Sigmoid colon (tissue), 7 donors: ENCODE measurements around the gene PEX5L. TPM values are rescaled to one million over a fixed set of nuclear protein-coding genes. Genes with fewer than 3 reads are reported as not detected.
"Not testable (repeated sequence)": the region's sequence is repeated elsewhere in the genome, so short reads cannot be mapped to it uniquely, and the experiment has no call there.

Source experiments
- DNase-seq: peaks from one replicate; pipeline ENCODE4 v3.0.0-alpha.2; 2019
- H3K27ac ChIP-seq, 4 donors: fragments of 200-600 bp; sonication (generic); one replicate each; pipeline ENCODE4 v1.5.1; 2016 to 2019; ENCODE audit warnings: mild to moderate bottlenecking in 1 of 4
- H3K27me3 ChIP-seq, 3 donors: fragments of 200-600 bp; sonication (generic); one replicate each; pipeline ENCODE4 v1.5.1; 2019; ENCODE audit warnings: mild to moderate bottlenecking in 1 of 3
- H3K36me3 ChIP-seq, 4 donors: fragments of 200-600 bp; sonication (generic); one replicate each; pipeline ENCODE4 v1.5.1; 2016 to 2019
- H3K4me1 ChIP-seq, 4 donors: fragments of 200-600 bp; sonication (generic); one replicate each; pipeline ENCODE4 v1.5.1; 2017 to 2019
- H3K4me3 ChIP-seq, 4 donors: fragments of 200-600 bp; sonication (generic); one replicate each; pipeline ENCODE4 v1.5.1; 2017 to 2019; ENCODE audit warnings: mild to moderate bottlenecking in 2 of 4, moderate library complexity in 1 of 4
- H3K9me3 ChIP-seq, 4 donors: fragments of 200-600 bp in 3 of 4; sonication (generic) in 3 of 4; one replicate each; pipeline versions ENCODE4 v1.5.1 to v1.6.1; 2013 to 2019
- CTCF ChIP-seq, 4 experiments: fragments of 450-650 bp in 3 of 4; fragments of 200-600 bp in 1 of 4; IDR thresholded peaks; one replicate each; pipeline ENCODE4 v1.5.1; 2016 to 2019; ENCODE audit warnings: antibody characterized with exemption in 4 of 4, mild to moderate bottlenecking in 3 of 4, moderate library complexity in 2 of 4
- EP300 ChIP-seq, 4 donors: sonication (generic); formaldehyde crosslinking; IDR thresholded peaks; one replicate each; pipeline ENCODE4 v1.6.1; 2017; ENCODE audit warnings: antibody characterized with exemption in 4 of 4
- POLR2A ChIP-seq, 2 donors: fragments of 450-650 bp; IDR thresholded peaks; one replicate each; pipeline ENCODE4 v1.6.1; 2016; ENCODE audit warnings: antibody characterized with exemption in 2 of 2, mild to moderate bottlenecking in 2 of 2, moderate library complexity in 2 of 2
- POLR2AphosphoS5 ChIP-seq, 4 donors: sonication (generic); formaldehyde crosslinking; IDR thresholded peaks; one replicate each; pipeline ENCODE4 v1.6.1; 2017; ENCODE audit warnings: antibody characterized with exemption in 4 of 4
- WGBS, 2 donors: extraction: QIAGEN DNeasy Blood & Tissue Kit; methylation state at CpG; one replicate each; pipeline ENCODE4 v1.1.7; 2013; 5-methylcytosine and 5-hydroxymethylcytosine counted together
- intact Hi-C: fragments of 100-400 bp; cut with DNase I; formaldehyde crosslinking; loops from one replicate; pipeline ENCODE4 v1.15.1; 2023
- polyA plus RNA-seq, 3 donors: library from polyadenylated mRNA; stranded (reverse); fragments of 200-250 nt; gene quantifications; one replicate each; pipeline ENCODE4 v1.2.3, GENCODE V29; 2013
- total RNA-seq, 4 donors: library from RNA; depleted of rRNA; stranded (reverse); fragments of >200 nt; gene quantifications; one replicate each; pipeline ENCODE4 v1.1.0, GENCODE V29; 2016
- donor health status: healthy with polysubstance abuse.
- donor health status: Bipolar disorder and iron deficiency.
- donor health status: healthy.

The PEX5L gene
- total and polyA plus RNA-seq, 7 donors: 0.12 to 2.4 (median 0.32) TPM; not detected in 3

- no peak for TF ChIP-seq CTCF (IDR thresholded peaks at IDR 0.05)
- no peak for TF ChIP-seq POLR2AphosphoS5 (IDR thresholded peaks at IDR 0.05)
- no peak for TF ChIP-seq POLR2A (IDR thresholded peaks at IDR 0.05)
- TF ChIP-seq EP300 (IDR thresholded peaks at IDR 0.05): no peak
- Histone ChIP-seq H3K36me3 (peaks cover 0 to 5% (median 0%) of the 10 kb centered on the region in 4 donors), H3K4me3 (no peak overlapping the region)
Observed at GRCh38 chr3:179794355-179794754, 242.4 kb downstream of the PEX5L start.

DNA sequence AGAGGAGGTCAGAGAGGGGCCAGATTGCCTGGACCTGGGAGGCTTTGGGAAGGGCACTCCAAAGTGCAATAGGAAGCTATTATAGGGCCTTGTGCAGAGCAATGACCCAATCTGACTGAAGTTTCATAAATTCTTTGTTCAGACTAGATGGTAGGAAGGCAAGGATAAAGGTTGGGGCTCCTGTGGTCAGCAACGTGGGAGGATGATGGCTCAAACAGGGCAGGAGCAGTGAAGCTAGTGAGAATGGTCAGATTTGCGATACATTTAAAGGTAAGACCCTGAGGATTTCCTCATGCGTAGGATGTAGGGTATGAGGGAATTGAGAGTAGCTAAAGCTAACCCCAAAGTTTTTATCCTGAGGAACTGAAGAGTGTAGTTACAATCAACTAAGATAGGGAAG lies 244.9 kb downstream of the PEX5L start:
- TF ChIP-seq POLR2AphosphoS5 (IDR thresholded peaks at IDR 0.05) (no peak), EP300 (IDR thresholded peaks at IDR 0.05) (no peak), CTCF (IDR thresholded peaks at IDR 0.05) (no peak), POLR2A (IDR thresholded peaks at IDR 0.05) (no peak)
- intact Hi-C loops: no loop called here

More at GRCh38 chr3:179794355-179794754, 242.4 kb downstream of the PEX5L start:
- H3K4me1 ChIP-seq: no peaks in the 10 kb centered on the region
- intact Hi-C loops: no loop called here
- WGBS, 2 donors: 71 to 78% methylated on average over 4 of the region's 4 CpGs
- H3K27me3 ChIP-seq: no peaks in the 10 kb centered on the region
- no peak for DNase-seq
- no peaks in the 10 kb centered on the region for H3K9me3 ChIP-seq
- H3K27ac ChIP-seq: no peak overlapping the region

DNA sequence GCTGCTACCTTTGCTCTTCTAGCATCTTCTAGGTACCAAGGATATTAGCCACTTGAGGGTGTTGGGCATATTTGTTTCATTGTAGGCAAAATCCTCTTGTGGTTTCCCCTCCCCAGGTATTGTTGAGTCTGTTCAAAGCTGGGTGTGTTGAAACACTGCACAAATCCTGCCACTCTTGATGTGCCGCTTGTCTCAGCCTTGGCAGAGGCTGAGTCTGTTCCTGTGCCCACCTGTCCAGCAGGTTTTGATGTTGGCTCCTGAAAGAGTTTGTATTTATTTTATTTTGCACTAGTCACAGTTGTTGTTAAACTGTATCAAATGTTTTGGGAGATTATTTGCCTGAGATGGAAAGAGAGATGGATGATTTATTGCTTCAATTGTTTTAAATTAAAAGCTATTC lies 247.7 kb downstream of the PEX5L start:
- Histone ChIP-seq H3K9me3 (no peaks in the 10 kb centered on the region), H3K4me3 (no peak overlapping the region), H3K4me1 (no peaks in the 10 kb centered on the region), H3K36me3 (peaks cover 0 to 25% (median 0%) of the 10 kb centered on the region in 4 donors), H3K27me3 (no peaks in the 10 kb centered on the region), H3K27ac (no peak overlapping the region)
- 89 to 98% methylated on average over 1 of the region's 1 CpG for WGBS, 2 donors
- intact Hi-C loops: no loop called here
- no peak for TF ChIP-seq CTCF (IDR thresholded peaks at IDR 0.05)
- TF ChIP-seq EP300 (IDR thresholded peaks at IDR 0.05): no peak
- TF ChIP-seq POLR2AphosphoS5 (IDR thresholded peaks at IDR 0.05): no peak
- TF ChIP-seq POLR2A (IDR thresholded peaks at IDR 0.05): no peak
- DNase-seq: no peak

More for the DNA sequence above, 244.9 kb downstream of the PEX5L start:
- H3K27ac ChIP-seq: no peak overlapping the region
- no peak overlapping the region for H3K4me3 ChIP-seq
- H3K4me1 ChIP-seq: no peaks in the 10 kb centered on the region
- H3K36me3 ChIP-seq: peaks cover 0 to 8% (median 0%) of the 10 kb centered on the region in 4 donors
- no peaks in the 10 kb centered on the region for H3K9me3 ChIP-seq
- no peaks in the 10 kb centered on the region for H3K27me3 ChIP-seq
- 93 to 94% methylated on average over 3 of the region's 3 CpGs for WGBS, 2 donors
- no peak for DNase-seq

DNA sequence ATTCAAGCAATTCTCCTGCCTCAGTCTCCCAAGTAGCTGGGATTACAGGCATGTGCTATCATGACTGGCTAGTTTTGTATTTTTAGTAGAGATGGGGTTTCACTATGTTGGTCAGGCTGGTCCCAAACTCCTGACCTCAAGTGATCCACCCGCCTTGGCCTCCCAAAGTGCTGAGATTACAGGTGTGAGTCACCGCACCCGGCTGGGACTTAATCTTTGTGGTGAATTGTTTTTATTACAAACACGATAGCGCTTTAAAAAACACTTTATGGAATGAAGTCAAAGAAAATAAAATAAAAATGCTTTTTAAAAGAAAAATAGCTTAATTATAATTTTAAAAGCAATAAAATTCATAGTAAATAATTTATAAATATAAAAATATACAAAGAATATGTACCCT lies 253.9 kb downstream of the PEX5L start:
- H3K4me3 ChIP-seq, H3K27ac ChIP-seq, H3K4me1 ChIP-seq, DNase-seq, H3K9me3 ChIP-seq, H3K27me3 ChIP-seq, intact Hi-C loops: not testable (repeated sequence)
- 95 to 98% methylated on average over 5 of the region's 5 CpGs for WGBS, 2 donors
- peaks cover 0 to 29% (median 9%) of the 10 kb centered on the region in 4 donors for H3K36me3 ChIP-seq

- intact Hi-C loops: no loop called here
- no peak overlapping the region for H3K27ac ChIP-seq
- no peak overlapping the region for H3K4me3 ChIP-seq
- DNase-seq: no peak
- WGBS, 2 donors: 98% methylated on average over 28 of the region's 28 CpGs
- peaks cover 0 to 3% (median 0%) of the 10 kb centered on the region in 4 donors for H3K9me3 ChIP-seq
- H3K27me3 ChIP-seq: no peaks in the 10 kb centered on the region
- peaks cover 0 to 26% (median 0%) of the 10 kb centered on the region in 4 donors for H3K36me3 ChIP-seq
- H3K4me1 ChIP-seq: no peaks in the 10 kb centered on the region
- no peak for TF ChIP-seq POLR2A (IDR thresholded peaks at IDR 0.05)
- no peak for TF ChIP-seq CTCF (IDR thresholded peaks at IDR 0.05)
- no peak for TF ChIP-seq EP300 (IDR thresholded peaks at IDR 0.05)
- no peak for TF ChIP-seq POLR2AphosphoS5 (IDR thresholded peaks at IDR 0.05)
Observed at GRCh38 chr3:179775416-179776122, 261.2 kb downstream of the PEX5L start.
